Measurements from ENCODE around the gene ELK3.

The ELK3 gene

GRCh38 chr12:96193725-96194575 is at the start of gene ELK3:
ELK3 (plus strand) TSS chr12:96194375.
- Histone ChIP-seq H3K4me1 (ENCODE audit: insufficient read depth, low read length) (peaks cover 19% of the 10 kb centered on the region), H3K36me3 (ENCODE audit: insufficient read depth, low read length) (no peaks in the 10 kb centered on the region), H3K9me3 (ENCODE audit: control insufficient read depth, insufficient read depth, low read length) (no peaks in the 10 kb centered on the region), H3K9ac (ENCODE audit: low read depth, low read length) (peak within 1 kb of the TSS; percentile 95)

- Histone ChIP-seq H3K36me3 (ENCODE audit: insufficient read depth, low read length) (no peaks in the 10 kb centered on the region), H3K4me1 (ENCODE audit: insufficient read depth, low read length) (peaks cover 10% of the 10 kb centered on the region; the same call in 1 of the 2 replicates), H3K9ac (ENCODE audit: low read depth, low read length) (no peak overlapping the region), H3K9me3 (ENCODE audit: control insufficient read depth, insufficient read depth, low read length) (no peaks in the 10 kb centered on the region)
These were observed 47.4 kb upstream of the ELK3 start for GRCh38 chr12:96146747-96147146.

GRCh38 chr12:96150442-96150841 is 43.7 kb upstream of the ELK3 start:
- no peak overlapping the region for H3K9ac ChIP-seq (ENCODE audit: low read depth, low read length)
- no peaks in the 10 kb centered on the region for H3K36me3 ChIP-seq (ENCODE audit: insufficient read depth, low read length)
- peaks cover 5% of the 10 kb centered on the region; the same call in 1 of the 2 replicates for H3K4me1 ChIP-seq (ENCODE audit: insufficient read depth, low read length)
- H3K9me3 ChIP-seq (ENCODE audit: control insufficient read depth, insufficient read depth, low read length), result no peaks in the 10 kb centered on the region

GRCh38 chr12:96152164-96152563 is 42.0 kb upstream of the ELK3 start:
- no peak overlapping the region for H3K9ac ChIP-seq (ENCODE audit: low read depth, low read length)
- H3K9me3 ChIP-seq (ENCODE audit: control insufficient read depth, insufficient read depth, low read length), result no peaks in the 10 kb centered on the region
- H3K4me1 ChIP-seq (ENCODE audit: insufficient read depth, low read length), result peaks cover 5% of the 10 kb centered on the region; the same call in 1 of the 2 replicates
- no peaks in the 10 kb centered on the region for H3K36me3 ChIP-seq (ENCODE audit: insufficient read depth, low read length)

GRCh38 chr12:96153131-96153725 is 40.9 kb upstream of the ELK3 start:
- no peaks in the 10 kb centered on the region for H3K36me3 ChIP-seq (ENCODE audit: insufficient read depth, low read length)
- H3K9me3 ChIP-seq (ENCODE audit: control insufficient read depth, insufficient read depth, low read length), result no peaks in the 10 kb centered on the region
- H3K9ac ChIP-seq (ENCODE audit: low read depth, low read length), result no peak overlapping the region
- H3K4me1 ChIP-seq (ENCODE audit: insufficient read depth, low read length), result peaks cover 5% of the 10 kb centered on the region; the same call in 1 of the 2 replicates

- Histone ChIP-seq H3K36me3 (ENCODE audit: insufficient read depth, low read length) (no peaks in the 10 kb centered on the region), H3K4me1 (ENCODE audit: insufficient read depth, low read length) (peaks cover 5% of the 10 kb centered on the region; the same call in 1 of the 2 replicates), H3K9ac (ENCODE audit: low read depth, low read length) (no peak overlapping the region), H3K9me3 (ENCODE audit: control insufficient read depth, insufficient read depth, low read length) (no peaks in the 10 kb centered on the region)
These were observed 39.0 kb upstream of the ELK3 start for GRCh38 chr12:96155181-96155580.

GRCh38 chr12:96155781-96156180 is 38.4 kb upstream of the ELK3 start:
- no peak overlapping the region for H3K9ac ChIP-seq (ENCODE audit: low read depth, low read length)
- H3K9me3 ChIP-seq (ENCODE audit: control insufficient read depth, insufficient read depth, low read length), result no peaks in the 10 kb centered on the region
- H3K36me3 ChIP-seq (ENCODE audit: insufficient read depth, low read length), result no peaks in the 10 kb centered on the region
- H3K4me1 ChIP-seq (ENCODE audit: insufficient read depth, low read length), result peaks cover 2% of the 10 kb centered on the region; the same call in 1 of the 2 replicates

- no peak overlapping the region for H3K9ac ChIP-seq (ENCODE audit: low read depth, low read length)
- H3K9me3 ChIP-seq (ENCODE audit: control insufficient read depth, insufficient read depth, low read length), result no peaks in the 10 kb centered on the region
- no peaks in the 10 kb centered on the region for H3K36me3 ChIP-seq (ENCODE audit: insufficient read depth, low read length)
- H3K4me1 ChIP-seq (ENCODE audit: insufficient read depth, low read length), result no peaks in the 10 kb centered on the region
These were observed 38.0 kb upstream of the ELK3 start for GRCh38 chr12:96156211-96156610.

- Histone ChIP-seq H3K9ac (ENCODE audit: low read depth, low read length) (no peak overlapping the region), H3K9me3 (ENCODE audit: control insufficient read depth, insufficient read depth, low read length) (no peaks in the 10 kb centered on the region), H3K4me1 (ENCODE audit: insufficient read depth, low read length) (no peaks in the 10 kb centered on the region), H3K36me3 (ENCODE audit: insufficient read depth, low read length) (no peaks in the 10 kb centered on the region)
These were observed 36.7 kb upstream of the ELK3 start for GRCh38 chr12:96157427-96157826.

- peaks cover 9% of the 10 kb centered on the region for H3K4me1 ChIP-seq (ENCODE audit: insufficient read depth, low read length)
- H3K9ac ChIP-seq (ENCODE audit: low read depth, low read length), result no peak overlapping the region
- H3K36me3 ChIP-seq (ENCODE audit: insufficient read depth, low read length), result no peaks in the 10 kb centered on the region
- no peaks in the 10 kb centered on the region for H3K9me3 ChIP-seq (ENCODE audit: control insufficient read depth, insufficient read depth, low read length)
These were observed 29.0 kb upstream of the ELK3 start for GRCh38 chr12:96164951-96165811.

- Histone ChIP-seq H3K9me3 (ENCODE audit: control insufficient read depth, insufficient read depth, low read length) (no peaks in the 10 kb centered on the region), H3K9ac (ENCODE audit: low read depth, low read length) (no peak overlapping the region), H3K36me3 (ENCODE audit: insufficient read depth, low read length) (no peaks in the 10 kb centered on the region), H3K4me1 (ENCODE audit: insufficient read depth, low read length) (peaks cover 9% of the 10 kb centered on the region)
These were observed 27.4 kb upstream of the ELK3 start for GRCh38 chr12:96166765-96167164.

- Histone ChIP-seq H3K36me3 (ENCODE audit: insufficient read depth, low read length) (no peaks in the 10 kb centered on the region), H3K4me1 (ENCODE audit: insufficient read depth, low read length) (peaks cover 9% of the 10 kb centered on the region), H3K9me3 (ENCODE audit: control insufficient read depth, insufficient read depth, low read length) (no peaks in the 10 kb centered on the region), H3K9ac (ENCODE audit: low read depth, low read length) (no peak overlapping the region)
These were observed 26.7 kb upstream of the ELK3 start for GRCh38 chr12:96167492-96167891.

GRCh38 chr12:96170328-96170727 is 23.8 kb upstream of the ELK3 start:
- Histone ChIP-seq H3K9ac (ENCODE audit: low read depth, low read length) (no peak overlapping the region), H3K36me3 (ENCODE audit: insufficient read depth, low read length) (no peaks in the 10 kb centered on the region), H3K9me3 (ENCODE audit: control insufficient read depth, insufficient read depth, low read length) (no peaks in the 10 kb centered on the region), H3K4me1 (ENCODE audit: insufficient read depth, low read length) (peaks cover 1% of the 10 kb centered on the region; the same call in 1 of the 2 replicates)

GRCh38 chr12:96170762-96171161 is 23.4 kb upstream of the ELK3 start:
- peaks cover under 1% of the 10 kb centered on the region; the same call in 1 of the 2 replicates for H3K9me3 ChIP-seq (ENCODE audit: control insufficient read depth, insufficient read depth, low read length)
- H3K36me3 ChIP-seq (ENCODE audit: insufficient read depth, low read length), result no peaks in the 10 kb centered on the region
- no peak overlapping the region for H3K9ac ChIP-seq (ENCODE audit: low read depth, low read length)
- no peaks in the 10 kb centered on the region for H3K4me1 ChIP-seq (ENCODE audit: insufficient read depth, low read length)

Data from ES-I3 (cell line).